ENCODE measurements around the gene PRM3.

Gene PRM3

DNA sequence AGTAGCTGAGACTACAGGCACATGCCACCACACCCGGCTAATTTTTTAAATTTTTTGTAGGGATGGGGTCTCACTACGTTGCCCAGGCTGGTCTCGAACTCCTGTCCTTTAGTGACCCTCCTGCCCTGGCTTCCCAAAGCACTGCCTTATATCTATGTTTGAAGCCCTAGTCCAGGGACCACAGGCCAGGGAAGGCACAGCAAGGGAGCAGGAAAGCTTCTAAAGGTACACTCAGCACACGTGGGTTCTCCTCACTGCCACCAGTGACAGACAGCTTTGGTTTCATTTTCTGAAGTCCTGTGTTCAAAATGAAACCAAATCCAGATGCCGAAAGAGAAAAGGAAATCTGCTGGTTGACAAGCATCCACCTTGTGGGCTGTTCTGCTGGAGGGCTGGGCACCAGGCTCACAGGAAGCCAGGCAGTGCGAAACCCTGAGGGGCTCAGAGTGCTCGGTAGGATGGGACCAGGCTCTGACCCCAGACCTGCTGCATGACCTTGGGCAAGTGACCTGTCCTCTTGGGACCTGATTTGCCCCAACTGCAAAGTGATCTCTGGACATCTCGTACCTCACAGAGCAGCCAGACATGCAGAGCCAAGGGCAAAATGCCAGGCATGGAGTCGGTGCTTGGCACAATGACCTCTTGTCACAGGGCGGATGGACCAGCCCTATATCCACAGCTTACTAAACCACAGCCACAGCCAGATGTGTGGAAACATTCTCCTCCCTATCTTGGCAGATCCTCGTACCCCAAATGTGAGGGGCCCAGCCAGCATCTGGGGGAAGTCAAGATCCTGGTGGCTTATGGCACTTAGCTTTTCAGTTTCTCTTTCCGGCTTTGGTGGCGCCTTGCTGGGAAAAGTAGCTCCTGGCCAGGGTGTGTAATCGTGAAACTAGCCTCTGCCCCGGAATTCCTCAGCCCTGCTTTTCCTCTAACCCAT, 14.6 kb downstream of the PRM3 start:
- FAIRE-seq: no peak

DNA sequence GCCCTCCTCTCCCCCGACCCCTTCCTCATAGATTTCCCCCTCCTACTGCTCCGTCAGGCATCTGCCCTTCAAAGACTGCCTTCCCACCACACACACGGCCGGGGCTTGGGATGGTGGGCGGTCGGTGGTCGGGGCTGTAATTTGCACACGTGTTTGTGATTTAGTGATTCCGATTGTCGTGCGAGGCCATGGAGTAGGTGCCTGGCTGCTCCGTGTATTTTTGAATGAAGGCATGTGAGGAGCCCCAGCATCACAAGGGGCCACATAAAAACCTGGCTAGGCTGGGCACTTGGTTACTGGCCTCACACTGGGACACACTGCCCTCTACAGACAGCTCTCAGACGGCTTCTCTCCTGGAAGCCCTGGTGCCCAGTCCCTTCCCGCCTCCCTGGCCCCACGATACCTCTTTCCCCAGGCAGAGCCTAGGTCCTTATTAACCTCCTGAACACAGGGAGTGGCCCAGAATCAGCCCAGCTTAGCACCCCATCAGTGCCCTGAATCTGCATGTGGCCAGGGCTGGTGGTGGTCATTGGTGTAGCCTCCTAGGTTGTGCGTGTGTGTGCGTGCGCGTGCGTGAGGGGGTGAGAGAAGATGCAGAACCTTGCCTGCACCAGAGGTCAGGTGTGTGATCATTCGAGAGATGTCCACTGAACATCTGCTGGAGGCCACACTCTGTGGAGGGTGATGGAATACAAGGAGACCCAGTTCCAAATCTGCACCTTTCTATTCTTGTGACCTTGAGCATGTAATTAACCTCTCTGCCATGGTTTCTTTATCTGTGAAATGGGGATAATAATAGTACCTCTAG, 16.1 kb downstream of the PRM3 start:
- FAIRE-seq: no peak

DNA sequence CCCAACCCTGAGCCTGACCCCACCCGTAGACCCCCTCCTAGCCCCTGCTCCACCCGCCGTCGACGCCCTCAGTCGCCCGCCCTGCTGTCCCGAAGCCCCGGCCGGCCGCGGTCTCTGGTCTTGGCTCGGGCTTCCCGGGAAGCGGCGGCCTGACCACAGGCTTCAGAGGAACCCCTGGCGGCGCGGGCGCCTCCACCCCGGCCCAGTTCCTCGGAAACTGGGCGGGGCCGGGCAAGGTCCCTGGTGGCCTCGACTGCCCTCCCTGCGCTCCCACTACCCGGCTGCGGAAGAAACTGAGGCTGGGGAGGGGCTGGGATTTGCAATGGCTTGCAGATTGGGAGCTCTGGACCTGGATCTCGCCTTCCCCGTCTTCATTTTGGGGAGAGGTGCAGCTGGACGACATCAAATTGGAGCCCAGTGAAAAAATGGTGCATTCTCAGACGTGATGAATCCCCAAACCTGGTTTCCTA, 16.7 kb downstream of the PRM3 start:
- no peak for FAIRE-seq

DNA sequence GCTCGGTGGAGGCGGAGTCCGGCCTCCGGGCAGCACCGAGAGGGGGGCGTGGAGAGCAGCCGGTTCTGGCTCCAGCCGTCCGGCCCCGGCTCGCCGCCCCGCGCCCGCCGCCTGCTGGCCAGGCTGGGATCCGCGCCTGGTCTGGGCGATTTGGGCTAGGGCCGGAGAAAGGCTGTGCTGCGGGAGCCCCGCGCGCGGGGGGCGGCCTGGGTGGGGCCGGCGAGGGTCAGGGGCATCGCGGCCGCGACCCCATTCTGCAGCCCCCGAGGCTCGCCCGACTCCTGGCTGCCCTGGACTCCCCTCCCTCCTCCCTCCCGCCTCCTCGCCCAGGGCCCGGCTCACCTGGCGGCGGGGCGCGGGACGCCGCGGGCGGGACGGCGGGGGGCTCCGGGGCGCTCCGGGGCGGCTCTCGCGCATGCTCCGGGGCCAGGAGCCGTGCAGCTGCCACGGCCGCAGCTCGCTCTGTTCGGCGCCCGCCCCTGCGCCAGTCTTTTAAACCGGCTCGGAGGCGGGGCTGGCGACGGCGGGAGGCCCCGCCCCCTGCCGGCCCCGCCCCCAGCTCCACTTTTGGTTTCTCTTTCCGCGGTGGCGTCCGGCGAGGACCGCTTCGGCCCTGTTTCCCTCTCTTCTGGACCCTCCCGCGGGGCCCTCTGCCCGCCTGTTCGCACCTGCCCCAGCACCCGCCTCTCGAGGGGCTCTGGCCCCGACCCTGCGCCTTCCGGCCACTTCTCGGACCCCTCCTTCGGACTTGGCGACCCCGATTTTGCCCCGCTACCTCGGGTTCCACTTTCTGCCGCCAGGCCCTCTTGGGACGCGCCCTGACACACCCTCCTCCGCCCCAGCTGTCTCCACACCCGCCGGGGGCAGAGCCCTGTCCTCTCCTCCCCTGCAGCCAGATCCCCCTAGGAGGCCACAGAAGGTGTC, 17.4 kb downstream of the PRM3 start, which contains the start of gene SOCS1:
TSS of gene SOCS1 (minus strand) at position 468 of the 924 bp plus-strand sequence. CDS start 726 bp downstream, outside the sequence.
- no peak for FAIRE-seq

DNA sequence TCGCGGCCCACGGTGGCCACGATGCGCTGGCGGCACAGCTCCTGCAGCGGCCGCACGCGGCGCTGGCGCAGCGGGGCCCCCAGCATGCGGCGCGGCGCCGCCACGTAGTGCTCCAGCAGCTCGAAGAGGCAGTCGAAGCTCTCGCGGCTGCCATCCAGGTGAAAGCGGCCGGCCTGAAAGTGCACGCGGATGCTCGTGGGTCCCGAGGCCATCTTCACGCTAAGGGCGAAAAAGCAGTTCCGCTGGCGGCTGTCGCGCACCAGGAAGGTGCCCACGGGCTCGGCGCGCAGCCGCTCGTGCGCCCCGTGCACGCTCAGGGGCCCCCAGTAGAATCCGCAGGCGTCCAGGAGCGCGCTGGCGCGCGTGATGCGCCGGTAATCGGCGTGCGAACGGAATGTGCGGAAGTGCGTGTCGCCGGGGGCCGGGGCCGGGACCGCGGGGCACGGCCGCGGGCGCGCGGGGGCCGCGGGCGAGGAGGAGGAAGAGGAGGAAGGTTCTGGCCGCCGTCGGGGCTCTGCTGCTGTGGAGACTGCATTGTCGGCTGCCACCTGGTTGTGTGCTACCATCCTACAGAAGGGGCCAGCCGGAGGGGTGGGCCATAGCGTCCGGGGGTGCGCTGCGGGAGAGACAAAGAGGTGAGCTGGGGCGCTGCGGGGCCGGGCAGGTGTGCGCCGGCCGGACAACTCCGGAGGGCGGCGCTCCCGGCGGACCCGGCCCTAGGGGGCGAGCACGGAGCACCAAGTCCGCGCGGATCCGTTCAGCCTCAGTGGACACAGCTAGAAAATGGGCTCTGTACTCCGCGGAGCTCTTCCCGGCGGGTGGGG, 18.3 kb downstream of the PRM3 start:
- no peak for FAIRE-seq

DNA sequence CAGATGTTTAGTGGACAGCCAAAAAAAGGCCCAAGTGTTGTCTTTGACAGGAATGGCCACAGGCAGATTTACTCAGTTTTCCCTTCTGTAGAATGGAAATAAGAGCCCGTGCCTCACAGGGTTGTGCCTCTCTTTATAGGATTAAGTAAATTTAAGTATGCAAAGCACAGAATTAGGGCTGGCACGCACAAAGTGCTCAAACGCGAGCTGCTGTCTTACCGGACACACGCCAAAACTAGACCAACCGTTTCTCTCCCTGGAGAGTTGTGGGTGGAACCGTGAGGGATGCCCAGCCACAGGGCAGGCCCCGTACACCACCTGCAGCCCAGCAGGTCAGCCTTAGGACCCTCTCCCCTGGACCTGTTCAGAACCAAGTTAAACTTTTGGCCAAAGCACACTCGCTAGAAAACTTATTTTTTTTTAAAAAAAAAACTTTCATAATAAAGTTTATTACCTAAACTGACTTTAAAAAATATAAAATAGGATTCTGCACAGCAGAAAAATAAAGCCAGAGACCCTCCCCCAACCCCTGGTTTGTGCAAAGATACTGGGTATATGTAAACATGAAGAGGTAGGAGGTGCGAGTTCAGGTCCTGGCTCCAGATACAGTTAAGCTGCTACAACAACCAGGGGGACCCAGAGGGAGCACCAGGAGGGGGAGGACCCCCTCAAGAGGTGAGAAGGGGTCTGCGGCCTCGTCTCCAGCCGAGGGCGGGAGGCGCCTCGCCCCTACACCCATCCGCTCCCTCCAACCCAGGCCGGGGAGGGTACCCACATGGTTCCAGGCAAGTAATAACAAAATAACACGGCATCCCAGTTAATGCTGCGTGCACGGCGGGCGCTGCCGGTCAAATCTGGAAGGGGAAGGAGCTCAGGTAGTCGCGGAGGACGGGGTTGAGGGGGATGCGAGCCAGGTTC, 19.2 kb downstream of the PRM3 start:
- FAIRE-seq: no peak

DNA sequence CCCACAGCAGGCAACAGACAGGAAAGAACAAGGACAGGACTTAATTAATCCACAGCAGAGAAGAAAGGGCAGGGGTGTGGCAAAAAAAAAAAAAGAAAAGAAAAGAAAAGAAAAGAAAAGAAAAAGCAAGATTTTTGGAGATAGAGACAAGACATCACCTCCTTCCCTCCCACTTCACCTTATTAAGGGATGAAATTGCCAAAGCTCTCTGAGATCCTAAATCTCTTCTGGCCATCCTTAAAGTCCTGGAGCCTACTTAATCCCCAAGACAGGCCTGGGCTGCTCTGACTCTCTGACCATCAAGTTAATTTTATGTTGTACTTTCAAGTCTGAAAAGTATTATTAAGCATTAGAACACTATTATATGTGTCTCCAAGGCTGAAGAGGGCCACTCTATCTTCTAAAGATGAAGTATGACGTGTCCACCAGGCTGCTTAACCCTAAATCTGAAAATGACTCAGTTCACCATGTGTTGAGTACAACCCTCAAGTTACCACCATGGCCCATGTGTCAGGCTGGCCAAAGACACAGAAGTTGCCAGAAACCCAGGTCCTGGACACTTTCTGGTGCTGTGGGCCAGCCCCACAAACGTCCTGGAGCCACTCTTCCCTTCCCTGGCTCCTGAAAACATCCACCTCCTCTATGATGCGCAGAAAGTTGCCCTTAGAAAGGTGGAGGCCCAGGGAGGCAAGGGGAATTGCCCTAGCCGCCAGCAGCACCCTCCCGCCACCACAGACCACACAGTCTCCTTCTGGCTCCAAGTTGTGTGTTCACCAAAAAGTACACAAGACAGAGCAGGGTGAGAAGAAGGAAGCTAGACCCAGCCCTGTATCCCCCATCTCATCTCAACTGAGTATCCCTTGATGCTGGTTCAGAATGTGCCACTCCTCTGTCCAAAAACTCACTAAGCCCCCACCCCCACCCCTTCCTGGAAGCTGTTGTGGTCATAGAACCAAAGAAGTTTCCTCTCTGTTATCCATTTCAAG, 20.1 kb downstream of the PRM3 start:
- FAIRE-seq: no peak

DNA sequence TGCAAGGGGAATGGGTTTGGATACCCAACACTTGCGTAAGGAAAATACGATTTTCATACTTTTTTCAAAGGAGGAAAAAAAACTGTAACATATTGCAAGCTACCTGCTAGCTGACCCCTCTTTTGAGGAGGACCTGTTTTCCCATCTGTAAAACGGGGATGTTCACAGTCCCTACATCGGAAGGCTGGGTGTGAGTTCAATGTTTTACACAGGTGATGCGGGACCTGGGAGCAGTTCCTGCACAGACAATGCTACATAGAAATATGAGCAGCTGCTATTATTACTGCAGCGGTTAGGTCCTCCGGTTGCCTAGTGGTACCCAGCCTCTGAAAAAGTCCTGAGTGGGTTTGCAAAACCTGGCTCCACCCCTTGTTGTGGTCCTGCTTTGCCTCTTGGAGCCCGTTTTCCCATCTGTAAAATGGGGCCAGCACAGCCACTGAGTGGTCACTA, 20.9 kb downstream of the PRM3 start:
- FAIRE-seq: no peak

DNA sequence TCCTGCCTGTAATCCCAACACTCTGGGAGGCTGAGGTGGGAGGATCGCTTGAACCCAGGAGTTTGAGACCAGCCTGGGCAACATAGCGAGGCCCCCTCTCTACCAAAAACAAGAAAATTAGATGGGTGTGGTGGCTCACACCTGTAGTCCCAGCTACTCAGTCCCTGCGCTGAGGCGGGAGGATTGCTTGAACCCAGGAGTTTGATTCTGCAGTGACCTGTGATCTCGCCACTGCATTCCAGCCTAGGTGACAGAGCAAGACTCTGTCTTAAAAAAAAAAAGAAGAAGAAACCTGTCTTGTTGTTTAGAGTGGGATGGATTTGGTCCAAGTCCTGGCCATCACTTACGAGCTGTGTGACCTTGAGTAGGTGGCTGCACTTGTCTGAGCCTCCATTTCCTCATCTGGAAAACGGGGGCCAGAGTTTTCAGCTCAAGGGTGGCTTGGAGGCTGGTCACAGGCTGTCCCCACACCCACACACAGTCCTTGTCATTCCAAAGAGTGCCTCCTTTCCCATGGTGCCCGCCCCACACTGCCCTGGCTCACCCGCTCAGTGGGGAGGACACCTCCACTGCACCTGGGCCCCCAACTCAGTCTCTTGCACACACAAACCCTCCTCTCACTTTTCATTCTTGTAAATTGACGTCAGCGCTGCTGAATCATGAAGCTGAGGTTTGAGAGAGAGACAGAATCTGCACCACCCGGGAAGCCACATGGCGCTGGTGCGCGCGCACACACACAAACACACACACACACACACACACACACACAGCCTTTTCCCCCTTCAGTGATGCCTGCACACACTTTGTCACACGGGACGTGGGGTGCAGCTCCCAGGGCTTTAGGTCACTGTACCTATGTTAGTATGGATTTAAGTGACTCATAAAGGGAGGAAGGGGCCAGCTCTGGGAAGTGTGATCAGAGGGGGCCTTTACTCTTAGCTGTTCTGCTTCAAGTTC, 21.6 kb downstream of the PRM3 start:
- no peak for FAIRE-seq

DNA sequence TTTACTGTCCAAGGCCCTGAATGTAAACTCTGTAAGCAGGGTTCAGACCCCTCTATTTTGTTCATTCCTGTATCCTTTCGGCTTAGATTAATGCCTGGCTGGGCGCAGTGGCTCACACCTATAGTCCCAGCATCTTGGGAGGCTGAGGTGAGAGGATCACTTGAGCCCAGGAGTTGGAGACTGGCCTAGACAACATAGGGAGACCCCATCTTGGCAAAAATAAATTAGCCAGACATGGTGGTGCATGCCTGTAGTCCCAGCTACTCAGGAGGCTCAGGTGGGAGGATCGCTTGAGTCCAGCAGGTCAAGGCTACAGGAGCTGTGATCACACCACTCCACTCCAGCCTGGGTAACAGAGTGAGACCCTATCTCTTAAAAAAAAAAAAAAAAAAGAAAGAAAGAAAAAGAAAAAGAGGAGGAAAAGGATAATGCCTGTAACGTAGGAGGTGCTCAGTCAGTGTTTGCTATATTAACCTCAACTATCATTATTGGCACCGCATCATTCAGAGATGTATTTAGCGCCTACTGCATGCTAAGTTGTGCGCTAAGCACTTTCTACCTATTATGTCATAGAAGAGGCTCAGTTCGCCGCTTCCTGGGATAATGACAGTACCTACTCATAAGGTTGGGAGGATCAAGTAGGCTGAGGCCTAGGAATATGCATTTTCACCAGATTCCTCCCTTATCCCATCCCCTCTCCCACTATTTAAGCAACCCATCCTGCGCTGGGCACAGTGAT, 22.5 kb downstream of the PRM3 start:
- FAIRE-seq: no peak

DNA sequence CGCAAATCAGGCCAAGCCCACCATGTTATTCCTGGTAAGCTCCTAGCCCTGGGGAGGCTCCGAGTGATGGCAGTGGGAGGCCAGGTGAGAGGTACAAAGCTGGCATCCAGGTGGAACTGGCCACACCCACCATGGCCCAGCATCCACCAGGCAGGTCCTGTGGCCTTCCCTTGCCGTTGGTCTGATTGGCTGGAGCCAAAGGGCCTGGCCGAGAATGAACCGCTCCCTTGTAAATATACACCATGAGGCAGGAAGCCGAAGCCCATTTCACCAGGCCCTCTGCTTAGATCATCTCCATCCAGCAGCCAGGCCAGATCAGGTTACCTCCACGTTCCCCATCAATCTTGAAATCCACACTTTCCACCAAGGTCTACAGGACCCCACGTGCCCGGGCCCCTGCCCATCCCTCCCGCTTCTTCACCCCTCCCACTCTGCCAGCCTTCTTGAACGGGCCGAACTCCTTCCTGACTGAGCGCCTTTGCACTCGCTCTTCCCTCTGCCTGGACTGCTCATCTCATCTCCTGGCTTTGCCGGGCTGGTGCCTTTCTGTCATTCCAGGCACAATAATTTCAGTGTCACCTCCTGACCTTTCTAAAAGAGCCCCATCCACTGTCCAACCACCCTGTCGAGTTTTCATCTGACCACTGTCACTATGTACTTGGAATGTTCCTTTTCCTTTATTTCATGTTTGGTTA, 23.2 kb downstream of the PRM3 start:
- FAIRE-seq: no peak

DNA sequence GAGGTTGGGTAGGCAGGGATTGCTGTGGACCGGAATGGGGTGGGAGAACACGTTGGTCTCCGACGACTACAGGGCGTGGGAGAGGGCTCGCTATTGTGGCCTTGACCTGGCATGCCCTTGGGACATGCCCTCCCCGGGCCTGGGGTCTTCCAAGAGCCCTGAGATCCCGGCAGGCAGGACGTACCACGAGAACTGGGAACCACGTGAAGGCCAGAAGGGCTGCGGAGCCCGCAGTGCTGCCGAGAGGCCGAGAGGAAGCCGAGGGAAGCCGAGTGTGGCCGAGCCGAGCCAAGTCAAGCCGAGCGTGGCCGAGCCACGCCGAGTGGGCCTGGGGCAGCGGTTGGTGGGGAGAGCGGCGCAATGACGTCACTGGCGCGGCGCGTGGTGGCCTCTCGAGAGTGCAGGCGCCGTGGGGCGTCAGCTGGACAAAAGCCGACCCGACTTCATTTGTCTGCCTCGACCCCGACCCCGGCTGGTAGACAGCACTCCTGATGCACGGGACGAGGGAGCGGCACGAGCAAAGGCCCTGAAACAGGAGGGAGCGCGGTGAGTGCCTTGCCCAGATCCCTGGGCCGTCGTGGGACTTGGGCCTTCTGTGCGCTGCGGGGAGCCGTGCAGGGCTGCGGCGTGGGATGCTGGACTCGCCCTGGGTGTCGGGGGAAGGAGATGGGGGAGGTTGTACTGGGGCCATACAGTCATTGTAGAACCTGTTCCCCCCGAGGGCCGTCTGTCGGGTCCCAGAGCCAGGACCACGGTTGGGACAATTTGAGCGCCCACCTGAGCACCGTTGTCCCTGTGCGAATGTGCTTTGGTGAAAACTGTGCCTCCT, 24.0 kb downstream of the PRM3 start:
- no peak for FAIRE-seq

DNA sequence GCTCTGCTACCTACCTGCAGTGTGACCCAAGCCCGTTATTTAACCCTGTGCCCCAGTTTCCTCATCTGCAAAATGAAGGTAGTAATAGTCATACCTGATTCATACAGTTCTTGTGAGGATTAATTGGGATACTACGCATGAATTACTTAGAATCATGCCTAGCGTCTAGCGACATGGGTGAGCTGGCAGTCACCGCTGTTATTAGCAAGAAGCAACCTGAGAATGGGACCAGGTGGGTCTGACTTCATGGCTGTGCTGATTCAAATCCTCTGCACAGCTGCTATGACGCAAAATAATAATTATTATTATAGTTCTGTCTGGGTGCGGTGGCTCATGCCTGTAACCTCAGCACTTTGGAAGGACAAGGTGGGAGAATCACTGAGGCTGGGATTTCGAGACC, 25.3 kb downstream of the PRM3 start:
- no peak for FAIRE-seq

DNA sequence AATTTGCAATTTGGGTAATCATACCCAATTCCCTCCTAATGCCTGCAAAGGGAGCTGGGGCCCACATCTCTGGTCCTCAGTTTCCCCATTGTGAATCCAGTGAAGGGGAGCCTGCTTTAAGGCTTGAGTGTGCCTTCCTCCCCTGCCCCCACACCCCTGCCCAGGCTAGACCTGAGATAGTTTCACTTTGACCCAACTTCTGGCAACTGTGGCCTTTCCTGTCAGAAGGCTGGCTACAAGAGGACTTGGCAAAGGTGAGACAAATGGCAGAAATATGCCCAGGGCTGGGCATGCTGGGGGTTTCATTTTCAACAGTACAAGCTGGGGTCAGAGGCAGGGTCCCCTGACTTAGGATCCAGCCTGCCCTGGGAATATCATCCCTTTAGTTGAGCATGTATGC, 27.4 kb downstream of the PRM3 start:
- no peak for FAIRE-seq

DNA sequence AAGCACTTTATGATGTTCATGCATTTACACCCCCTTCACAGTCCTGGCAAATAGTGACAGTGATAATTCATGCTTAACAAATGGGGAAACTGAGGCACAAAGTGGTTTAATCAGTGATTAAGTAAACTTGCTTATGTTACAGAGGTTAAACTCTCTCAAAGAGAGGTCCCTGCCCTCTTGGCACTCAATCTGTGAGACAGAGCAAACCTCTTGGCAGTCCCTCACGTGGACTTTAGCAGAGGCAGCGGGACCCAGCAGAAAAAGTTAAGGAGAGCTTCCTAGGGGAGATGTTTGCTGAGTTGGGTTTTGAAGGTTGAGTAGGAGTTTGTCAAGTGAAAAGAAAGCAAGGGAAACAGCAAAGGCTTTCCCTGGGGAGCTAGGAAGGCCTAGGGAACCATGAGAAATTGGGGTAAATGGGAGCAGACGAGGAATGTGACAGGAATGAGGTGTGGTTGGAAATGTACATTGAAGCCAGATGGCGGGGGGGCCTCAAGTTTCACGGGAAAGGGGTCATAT, 28.1 kb downstream of the PRM3 start:
- FAIRE-seq: no peak

All from colon (tissue), 2 donors.